Motor neuron (in vitro differentiated cells): ENCODE measurements around the gene EIF1AX. TPM values are rescaled to one million over a fixed set of nuclear protein-coding genes. Genes with fewer than 3 reads are reported as not detected.
A peak's percentile ranks its signal among the peaks of the same experiment; 100 is the strongest.
"Not testable (repeated sequence)": the region's sequence is repeated elsewhere in the genome, so short reads cannot be mapped to it uniquely, and the experiment has no call there.

Experiments used
- ATAC-seq, 8 experiments: fragments of 200-7000 bp; cut with Tn5 transposase; replicated peaks in 6 of 8; 2 replicates each; pipeline ENCODE4 v1.8.0; 2021; ENCODE audit warnings: mild to moderate bottlenecking in 8 of 8, moderate library complexity in 8 of 8
- H3K27ac ChIP-seq, 2 donors: fragments of 250-450 bp; sonication (Bioruptor Pico); 2 replicates each; pipeline ENCODE4 v1.9.0; 2021; ENCODE audit warnings: antibody characterized with exemption in 2 of 2, mild to moderate bottlenecking in 2 of 2, moderate library complexity in 1 of 2
- H3K4me1 ChIP-seq, 2 donors: fragments of 250-450 bp; sonication (Bioruptor Pico); replicated peaks in 1 of 2; 2 replicates each; pipeline ENCODE4 v1.6.1; 2021; ENCODE audit warnings: antibody characterized with exemption in 2 of 2, mild to moderate bottlenecking in 2 of 2, moderate library complexity in 1 of 2
- H3K4me3 ChIP-seq, 5 donors: fragments of 250-450 bp; sonication (Bioruptor Pico); 2 replicates each; pipeline ENCODE4 v1.9.0; 2021; ENCODE audit warnings: antibody characterized with exemption in 5 of 5, mild to moderate bottlenecking in 5 of 5, moderate library complexity in 4 of 5
- WGBS, 10 experiments: fragments of 450-650 bp; shearing (Covaris generic); methylation state at CpG; one replicate each; pipeline ENCODE4 v1.0.0; 2022; 5-methylcytosine and 5-hydroxymethylcytosine counted together
- in situ Hi-C, 9 experiments: fragments of 400-800 bp; cut with MboI; loops; one replicate each; pipeline ENCODE4 v1.15.0; 2021; ENCODE audit warnings: low sequenced_read_pairs in 9 of 9, low pct_unique_long_range_greater_than_20kb in 2 of 9; ENCODE audit not compliant: unreplicated experiment in 9 of 9
- total RNA-seq, 8 experiments: library from RNA; unstranded; fragments of 300-600 nt; gene quantifications; 2 replicates each; pipeline versions ENCODE4 v1.2.3 to v1.2.4, GENCODE V29; 2022

Gene EIF1AX, protein sequence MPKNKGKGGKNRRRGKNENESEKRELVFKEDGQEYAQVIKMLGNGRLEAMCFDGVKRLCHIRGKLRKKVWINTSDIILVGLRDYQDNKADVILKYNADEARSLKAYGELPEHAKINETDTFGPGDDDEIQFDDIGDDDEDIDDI
- total RNA-seq, result 10 to 100 TPM; 40.9 to 71.3 (median 60.2) TPM

DNA sequence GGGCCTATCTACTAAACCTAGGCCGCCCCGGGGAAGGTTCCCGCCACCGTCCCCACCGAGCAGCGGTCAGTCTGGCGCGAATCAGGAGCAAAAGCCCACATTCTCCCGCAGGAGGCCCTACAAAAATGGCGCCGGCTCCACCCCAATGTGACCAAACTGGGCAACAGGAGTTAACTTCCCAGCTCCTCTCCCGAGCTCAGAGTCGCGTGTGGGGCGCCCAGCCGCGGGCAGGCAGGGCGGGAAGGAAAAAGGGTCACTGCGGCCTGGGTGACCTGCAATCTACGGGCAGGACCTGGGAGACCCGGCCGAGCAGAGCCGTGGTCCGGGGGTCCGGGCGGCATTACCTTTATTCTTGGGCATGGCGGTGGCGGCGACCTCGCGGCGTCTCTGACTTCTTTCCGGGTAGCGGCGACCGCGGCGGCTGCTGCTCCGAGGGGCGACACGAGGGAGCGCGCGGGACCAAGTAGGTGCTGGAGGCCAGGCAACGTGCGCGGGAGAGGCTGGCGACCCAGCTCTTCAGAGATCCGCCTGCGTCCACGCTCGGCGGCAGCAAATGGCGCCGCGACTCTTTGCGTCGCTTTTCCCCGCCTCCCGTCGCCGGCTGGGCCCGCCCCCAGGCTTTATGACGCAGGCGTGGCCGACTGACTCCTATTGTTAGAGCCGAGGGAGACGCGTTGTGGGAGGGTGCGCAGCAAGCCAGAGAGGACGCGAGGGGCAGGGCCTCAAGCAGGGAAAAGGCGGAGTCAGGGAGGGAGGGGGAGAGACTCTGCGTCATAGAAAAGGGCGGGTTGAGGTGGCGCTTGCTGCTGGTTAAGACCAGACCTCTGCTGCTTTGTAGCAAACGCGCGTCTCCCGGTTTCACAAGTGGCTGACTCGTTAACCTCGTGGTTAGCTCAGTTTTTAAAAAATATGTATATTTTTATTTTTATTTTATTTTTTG is at the start of gene EIF1AX:
Gene EIF1AX, minus strand, starts transcription at position 558 of the 940 bp plus-strand sequence. Its CDS starts 198 bp downstream, at position 360.
- 10% methylated on average over 2 of the region's 82 CpGs; no CpG with 5 or more reads in 9 of the 10 experiments for WGBS, 10 experiments
- ATAC-seq, result peak; percentile 94 to 99 (median 98)
- Histone ChIP-seq H3K4me3 (peak within 1 kb of the TSS; percentile 64 to 97 (median 92)), H3K4me1 (peaks cover 5 to 6% of the 10 kb centered on the region in 2 donors), H3K27ac (peak within 1 kb of the TSS; percentile 82 to 89)
- in situ Hi-C loops, result no loop called here

DNA sequence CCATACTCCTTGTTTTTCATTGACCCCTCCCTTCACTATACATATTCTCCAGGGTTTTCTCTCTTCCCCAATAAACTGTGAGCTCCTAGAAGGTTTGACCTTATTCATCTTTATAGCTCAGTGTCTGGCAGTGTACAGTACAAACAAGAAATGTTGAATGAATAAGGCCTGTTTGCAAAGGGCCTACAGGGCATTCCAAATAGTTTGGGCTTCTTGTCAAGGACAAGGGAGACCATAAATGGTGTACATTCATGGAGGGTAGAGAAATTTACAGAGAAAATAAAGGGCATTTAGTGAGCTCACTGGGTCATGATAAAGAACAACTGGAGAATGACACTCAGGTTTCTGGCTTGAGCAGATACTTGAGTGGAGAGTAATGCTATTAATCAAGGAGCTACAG is 47.5 kb upstream of the EIF1AX start:
- in situ Hi-C loops, result no loop called here
- H3K4me3 ChIP-seq, result no peak overlapping the region
- no peak for ATAC-seq
- no peak overlapping the region for H3K27ac ChIP-seq
- H3K4me1 ChIP-seq, result no peaks in the 10 kb centered on the region

DNA sequence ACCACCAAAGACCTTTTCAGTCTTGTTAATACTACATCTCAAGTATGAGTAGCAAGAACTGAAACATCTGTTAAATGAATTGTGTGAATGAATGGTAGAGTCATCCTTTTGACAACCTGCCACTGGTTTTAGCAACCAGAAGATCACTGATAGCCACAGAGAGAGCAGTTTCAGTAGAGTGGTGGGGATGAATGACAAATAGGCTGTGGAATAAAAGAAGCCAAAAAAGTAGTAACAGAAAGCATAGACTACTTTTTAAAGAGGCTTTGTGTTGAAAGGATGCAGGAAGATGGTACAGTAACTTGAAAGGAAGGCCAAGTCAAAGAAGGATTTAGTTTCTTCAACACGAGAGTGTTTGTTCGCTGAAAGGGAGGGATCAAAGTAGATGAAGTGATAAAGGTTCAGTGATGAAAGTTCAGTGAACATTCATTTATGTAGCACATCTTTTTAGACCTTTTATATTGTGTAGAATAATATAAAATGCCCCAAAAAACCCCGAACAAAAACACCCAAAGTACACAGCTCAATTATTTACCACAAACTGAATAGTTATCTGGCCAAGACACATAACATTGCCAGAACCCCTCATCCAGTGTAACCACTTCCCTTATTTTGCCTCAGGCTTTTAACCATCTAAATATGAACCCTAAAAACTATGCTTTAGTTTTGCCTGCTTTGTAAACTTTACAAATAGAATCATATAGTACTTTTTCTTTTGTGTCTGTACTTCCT is 40.1 kb upstream of the EIF1AX start:
- in situ Hi-C loops, result no loop called here
- Histone ChIP-seq H3K27ac (no peak overlapping the region), H3K4me3 (no peak overlapping the region), H3K4me1 (no peaks in the 10 kb centered on the region)
- ATAC-seq, result no peak
- 29 to 100% (median 93%) methylated on average over 1 to 3 of the region's 3 CpGs; no CpG with 5 or more reads in 2 of the 10 experiments for WGBS, 10 experiments

DNA sequence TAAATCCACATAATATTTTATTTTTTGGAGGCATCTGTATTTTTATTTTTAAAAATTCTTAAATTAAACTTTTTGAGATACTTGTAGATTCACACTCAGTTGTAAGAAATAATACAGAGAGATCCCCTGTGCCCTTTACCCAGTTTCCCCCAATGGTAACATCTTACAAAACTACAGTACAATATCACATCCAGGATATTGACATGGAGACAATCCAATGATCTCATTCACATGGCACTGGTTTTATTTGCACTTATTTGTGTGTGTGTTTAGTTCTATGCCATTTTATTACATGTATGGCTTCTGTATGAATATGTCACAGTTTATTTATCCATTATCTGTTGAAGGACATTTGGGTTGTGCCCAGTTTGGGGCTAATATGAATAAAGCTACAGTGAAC is 35.5 kb upstream of the EIF1AX start:
- no peak overlapping the region for H3K27ac ChIP-seq
- ATAC-seq, result no peak
- no peaks in the 10 kb centered on the region for H3K4me1 ChIP-seq
- H3K4me3 ChIP-seq, result no peak overlapping the region
- in situ Hi-C loops, result no loop called here

DNA sequence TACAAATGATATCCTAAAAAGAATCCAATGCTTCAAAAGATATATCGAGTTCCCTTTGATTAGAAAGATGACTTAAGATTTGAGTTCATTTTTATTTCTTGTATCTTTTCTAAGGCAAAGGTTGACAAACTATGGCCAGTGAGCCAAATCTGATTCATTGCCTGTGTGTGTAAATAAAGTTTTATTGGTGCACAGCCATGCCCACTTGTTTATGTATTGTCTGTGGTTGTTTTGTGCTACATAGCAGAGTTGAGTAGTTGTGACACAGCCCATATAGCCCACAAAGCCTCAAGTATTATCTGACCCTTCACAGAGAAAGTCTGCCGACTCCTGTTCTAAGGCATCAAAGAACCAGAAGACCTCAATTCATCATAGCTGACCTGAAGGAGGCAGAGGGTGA is 32.2 kb upstream of the EIF1AX start:
- 38 to 100% (median 80%) methylated on average over 1 to 2 of the region's 2 CpGs; no CpG with 5 or more reads in 5 of the 10 experiments for WGBS, 10 experiments
- no peak overlapping the region for H3K4me3 ChIP-seq
- H3K4me1 ChIP-seq, result no peaks in the 10 kb centered on the region
- in situ Hi-C loops, result no loop called here
- no peak overlapping the region for H3K27ac ChIP-seq
- no peak for ATAC-seq

DNA sequence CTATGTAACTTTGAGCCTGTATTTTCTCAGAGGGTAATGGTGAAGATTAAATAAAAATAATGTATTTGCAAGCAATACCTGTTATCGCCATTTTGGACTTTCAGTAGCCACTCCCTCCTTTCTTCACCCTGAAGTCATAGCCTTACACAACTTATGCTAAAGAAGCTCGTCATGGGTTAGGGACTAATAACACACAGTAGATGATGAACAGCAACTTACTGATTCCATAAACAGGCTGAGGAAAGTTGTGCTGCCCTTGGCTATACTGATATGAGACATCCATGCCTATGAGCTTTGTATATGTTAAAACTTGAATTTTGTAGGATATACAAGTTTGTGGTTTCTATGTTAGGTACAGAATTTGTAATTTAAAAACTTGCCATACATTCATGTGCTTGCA is 31.7 kb upstream of the EIF1AX start:
- 67 to 83% (median 75%) methylated on average over 1 of the region's 2 CpGs; no CpG with 5 or more reads in 7 of the 10 experiments for WGBS, 10 experiments
- in situ Hi-C loops, result no loop called here
- peak in 3 of 8 experiments; percentile 65 to 75 (median 68) for ATAC-seq

DNA sequence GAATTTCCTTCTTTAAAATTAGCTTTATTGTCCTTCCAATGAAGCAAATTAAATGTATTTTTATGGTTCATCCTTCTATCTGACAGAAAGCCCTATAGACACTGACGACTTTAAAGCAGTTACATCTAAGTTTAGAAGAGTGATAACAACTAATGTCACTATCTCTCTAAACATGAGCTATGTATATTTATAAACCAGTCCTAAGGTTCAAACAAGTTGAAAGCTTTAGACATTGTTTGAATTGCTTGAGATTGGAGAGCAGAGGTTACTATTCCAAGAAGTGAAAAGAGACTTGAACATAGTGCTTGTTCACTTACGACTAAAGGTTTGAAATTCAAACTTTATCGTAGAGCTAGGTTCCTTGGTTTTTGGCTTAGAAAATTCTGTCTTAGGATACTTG is 30.2 kb upstream of the EIF1AX start:
- Histone ChIP-seq H3K4me1 (no peaks in the 10 kb centered on the region), H3K4me3 (no peak overlapping the region), H3K27ac (no peak overlapping the region)
- in situ Hi-C loops, result no loop called here
- 56 to 100% (median 96%) methylated on average over 1 to 3 of the region's 3 CpGs; no CpG with 5 or more reads in 3 of the 10 experiments for WGBS, 10 experiments
- ATAC-seq, result no peak

More for the DNA sequence above, 31.7 kb upstream of the EIF1AX start:
- no peaks in the 10 kb centered on the region for H3K4me1 ChIP-seq
- H3K4me3 ChIP-seq, result no peak overlapping the region
- no peak overlapping the region for H3K27ac ChIP-seq

DNA sequence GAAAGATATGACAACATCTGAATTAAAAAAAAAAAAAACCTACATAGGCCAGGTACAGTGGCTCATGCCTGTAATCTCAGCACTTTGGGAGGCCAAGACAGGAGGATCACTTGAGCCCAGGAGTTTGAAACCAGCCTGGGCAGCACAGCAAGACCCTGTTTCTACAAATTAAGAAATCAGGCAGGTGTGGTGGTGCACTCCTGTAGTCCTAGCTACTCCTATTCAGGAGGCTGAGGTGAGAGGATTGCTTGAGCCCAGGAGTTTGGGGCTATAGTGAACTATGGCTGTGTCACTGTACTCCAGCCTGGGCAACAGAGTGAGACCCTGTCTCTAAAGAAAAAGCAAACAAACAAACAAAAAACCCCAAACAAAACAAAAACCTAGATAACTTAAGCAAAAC is 20.9 kb upstream of the EIF1AX start:
- H3K27ac ChIP-seq, H3K4me1 ChIP-seq, in situ Hi-C loops, ATAC-seq, H3K4me3 ChIP-seq: not testable (repeated sequence)

DNA sequence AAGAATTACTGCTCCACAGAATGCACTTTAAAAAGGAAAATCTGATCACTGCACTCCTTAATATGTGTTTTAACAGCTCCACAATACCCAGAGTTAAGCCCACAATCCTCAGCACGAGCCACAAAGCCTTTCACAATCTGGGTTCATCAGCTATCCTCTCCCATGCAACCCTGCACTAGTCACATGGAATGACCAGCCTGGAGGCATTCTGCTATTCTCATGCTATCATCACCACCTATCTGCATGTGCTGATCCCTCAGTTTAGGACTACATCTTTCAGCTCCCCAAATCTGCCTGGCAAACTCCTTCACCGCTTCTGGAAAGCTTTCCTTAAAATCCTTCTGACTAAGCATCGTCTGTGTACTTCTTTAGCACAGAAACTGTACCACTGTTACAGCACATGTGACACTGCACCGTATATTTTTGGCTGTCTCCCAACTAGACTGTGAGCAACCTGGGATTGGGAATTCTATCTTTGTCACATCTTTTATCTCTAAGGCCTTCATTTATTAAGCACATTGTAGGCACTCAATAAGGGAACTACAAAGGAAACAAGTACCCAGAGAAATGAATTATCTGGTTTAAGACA is 18.3 kb upstream of the EIF1AX start:
- 41 to 100% (median 69%) methylated on average over 3 to 4 of the region's 4 CpGs; no CpG with 5 or more reads in 7 of the 10 experiments for whole genome bisulfite sequencing, 10 experiments
- peak in 3 of 8 experiments; percentile 50 to 76 (median 75) for ATAC-seq

DNA sequence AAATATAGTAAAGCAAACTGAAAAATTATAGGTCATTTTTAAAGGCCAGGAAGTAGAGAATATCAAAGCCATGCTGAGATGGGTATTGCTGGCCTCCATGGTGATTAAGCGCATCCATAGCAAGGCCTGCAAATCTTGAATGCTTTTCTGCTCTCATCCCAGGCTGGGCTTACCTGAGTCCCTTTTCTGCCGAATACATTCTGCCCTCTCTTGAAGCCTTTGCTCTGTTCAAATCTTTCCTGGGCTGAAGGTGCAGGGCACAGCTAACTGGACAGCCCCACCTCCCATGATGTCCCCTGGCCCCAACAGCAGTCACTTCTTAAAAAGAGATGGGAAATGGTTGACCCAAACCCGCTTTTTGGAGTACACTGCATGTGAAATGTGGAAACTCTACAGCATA is 10.1 kb upstream of the EIF1AX start:
- H3K27ac ChIP-seq, result no peak overlapping the region
- no peak for ATAC-seq
- no peak overlapping the region for H3K4me3 ChIP-seq
- H3K4me1 ChIP-seq, result no peaks in the 10 kb centered on the region
- 69 to 100% (median 100%) methylated on average over 1 to 3 of the region's 3 CpGs; no CpG with 5 or more reads in 7 of the 10 experiments for WGBS, 10 experiments
- in situ Hi-C loops, result no loop called here

More for the DNA sequence above, 18.3 kb upstream of the EIF1AX start:
- in situ Hi-C loops, result no loop called here
- Histone ChIP-seq H3K27ac (no peak overlapping the region), H3K4me3 (no peak overlapping the region), H3K4me1 (no peaks in the 10 kb centered on the region)

DNA sequence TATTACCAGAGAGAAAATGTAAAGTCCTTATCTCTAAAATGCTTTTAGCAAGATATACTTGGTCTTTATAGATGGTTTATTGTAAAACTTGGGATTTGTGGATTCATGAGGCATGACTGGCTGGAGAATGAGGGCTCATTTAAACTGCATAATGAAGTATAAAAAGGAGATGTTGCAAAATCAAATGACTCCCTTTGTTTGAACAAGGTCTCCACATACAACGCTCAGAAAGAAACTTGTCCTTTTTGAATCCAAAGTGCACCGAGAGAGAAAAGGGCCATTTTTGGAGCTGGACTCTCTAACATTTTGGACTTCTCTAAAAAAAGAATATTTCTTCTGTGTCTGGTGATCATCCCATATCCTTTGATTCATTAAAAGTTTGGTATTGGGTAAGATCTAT is 7.7 kb upstream of the EIF1AX start:
- in situ Hi-C loops, result no loop called here
- WGBS, 10 experiments, result 50 to 100% (median 84%) methylated on average over 1 to 2 of the region's 2 CpGs; no CpG with 5 or more reads in 6 of the 10 experiments
- H3K4me1 ChIP-seq, result no peaks in the 10 kb centered on the region
- H3K4me3 ChIP-seq, result no peak overlapping the region
- ATAC-seq, result no peak
- H3K27ac ChIP-seq, result no peak overlapping the region

DNA sequence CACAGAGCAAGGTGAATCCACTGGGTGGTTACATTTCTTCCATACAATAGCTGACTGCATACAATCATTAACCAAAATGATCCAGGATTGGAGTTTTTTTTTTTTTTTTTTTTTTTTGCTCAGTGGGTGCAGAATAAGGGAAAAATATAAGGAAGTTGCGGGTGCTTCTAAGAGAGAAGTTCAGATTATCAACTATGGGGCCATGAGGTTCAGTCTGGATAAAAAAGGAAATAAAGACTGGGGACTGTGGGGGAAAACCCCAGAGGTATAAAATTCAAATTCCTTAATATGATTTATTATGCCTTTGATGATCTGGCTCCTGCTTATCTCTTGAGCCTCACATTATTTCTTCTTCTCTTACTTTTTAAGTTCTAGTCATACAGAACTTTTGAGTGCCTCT is 5.9 kb upstream of the EIF1AX start:
- Histone ChIP-seq H3K4me3 (no peak overlapping the region), H3K27ac (no peak overlapping the region), H3K4me1 (peaks cover 0 to 2% of the 10 kb centered on the region in 2 donors)
- 75 to 100% (median 100%) methylated on average over 1 of the region's 1 CpG; no CpG with 5 or more reads in 7 of the 10 experiments for WGBS, 10 experiments
- ATAC-seq, result no peak
- in situ Hi-C loops, result no loop called here

DNA sequence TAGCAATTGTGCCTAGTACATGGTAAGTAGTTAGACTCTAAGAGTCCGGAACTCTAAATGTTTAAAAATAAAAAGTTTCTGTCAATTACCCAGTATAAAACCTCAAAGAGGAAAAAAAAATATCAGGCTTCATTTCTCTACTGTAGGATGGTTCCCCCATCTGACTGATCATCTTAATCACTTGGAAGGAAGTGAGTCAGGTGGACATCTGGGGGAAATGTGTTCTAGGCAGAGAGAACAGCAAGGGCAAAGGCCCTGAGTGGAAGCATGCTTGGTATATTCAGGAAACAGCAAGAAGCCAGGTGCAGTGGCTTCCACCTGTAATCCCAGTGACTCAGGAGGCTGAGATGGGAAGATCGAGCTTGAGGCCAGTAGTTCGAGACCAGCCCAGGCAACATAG is 2.9 kb upstream of the EIF1AX start:
- in situ Hi-C loops, result no loop called here
- ATAC-seq, result no peak
- 80 to 100% (median 87%) methylated on average over 1 to 2 of the region's 3 CpGs; no CpG with 5 or more reads in 6 of the 10 experiments for WGBS, 10 experiments
- no peak overlapping the region for H3K27ac ChIP-seq
- H3K4me1 ChIP-seq, result peaks cover 4 to 5% of the 10 kb centered on the region in 2 donors
- H3K4me3 ChIP-seq, result no peak overlapping the region
